Inferior parietal cortex (tissue), 1 donor: Measurements from ENCODE around the gene OR8B4.
"Not testable (repeated sequence)": the region's sequence is repeated elsewhere in the genome, so short reads cannot be mapped to it uniquely, and the experiment has no call there.

Experiments used
- DNase-seq: peaks from one replicate; pipeline ENCODE4 v3.0.0-alpha.2; 2016; ENCODE audit errors: extremely low spot score

The OR8B4 gene

GRCh38 chr11:124405581-124405980 lies 19.1 kb downstream of the OR8B4 start:
- no peak for DNase-seq

DNA sequence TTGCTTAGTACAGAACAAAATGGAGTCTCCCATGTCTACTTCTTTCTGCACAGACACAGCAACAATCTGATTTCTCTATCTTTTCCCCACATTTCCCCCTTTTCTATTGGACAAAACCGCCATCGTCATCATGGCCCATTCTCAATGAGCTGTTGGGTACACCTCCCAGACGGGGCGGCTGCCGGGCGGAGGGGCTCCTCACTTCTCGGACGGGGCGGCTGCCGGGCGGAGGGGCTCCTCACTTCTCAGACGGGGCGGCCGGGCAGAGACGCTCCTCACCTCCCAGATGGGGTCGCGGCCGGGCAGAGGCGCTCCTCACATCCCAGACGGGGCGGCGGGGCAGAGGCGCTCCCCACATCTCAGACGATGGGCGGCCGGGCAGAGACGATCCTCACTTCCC lies 21.5 kb downstream of the OR8B4 start:
- DNase-seq, result not testable (repeated sequence)

- DNase-seq, result peak; percentile 71
Measured at GRCh38 chr11:124402326-124402922, 22.2 kb downstream of the OR8B4 start.

GRCh38 chr11:124398924-124399323 lies 25.7 kb downstream of the OR8B4 start, which contains the start of gene OR8B3:
Gene OR8B3 (minus strand): TSS chr11:124399024. CDS start chr11:124397351, 1,673 bp downstream.
- DNase-seq, result no peak

DNA sequence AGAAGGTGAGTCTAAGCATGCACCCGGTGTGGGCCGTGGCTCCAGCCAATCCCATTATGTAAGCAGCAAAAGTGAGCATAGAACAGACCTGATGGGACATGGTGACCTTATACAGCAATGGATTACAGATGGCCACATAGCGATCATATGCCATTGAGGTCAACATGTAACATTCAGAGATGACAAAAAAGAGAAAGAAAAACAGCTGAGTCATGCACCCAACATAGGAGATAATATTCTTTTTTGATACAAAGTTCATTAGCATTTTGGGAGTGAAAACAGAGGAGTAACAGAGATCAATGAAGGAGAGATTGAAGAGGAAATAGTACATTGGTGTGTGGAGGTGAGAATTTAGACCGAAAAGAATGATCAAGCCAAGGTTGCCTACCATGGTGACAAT lies 27.8 kb downstream of the OR8B4 start:
- DNase-seq, result not testable (repeated sequence)

GRCh38 chr11:124394408-124394807 lies 30.3 kb downstream of the OR8B4 start:
- no peak for DNase-seq

- DNase-seq, result no peak
Measured at GRCh38 chr11:124384399-124384798, 40.3 kb downstream of the OR8B4 start, which contains the start of gene OR8B2. Gene OR8B2 (minus strand): TSS chr11:124384499. CDS start chr11:124383343, 1,156 bp downstream.

DNA sequence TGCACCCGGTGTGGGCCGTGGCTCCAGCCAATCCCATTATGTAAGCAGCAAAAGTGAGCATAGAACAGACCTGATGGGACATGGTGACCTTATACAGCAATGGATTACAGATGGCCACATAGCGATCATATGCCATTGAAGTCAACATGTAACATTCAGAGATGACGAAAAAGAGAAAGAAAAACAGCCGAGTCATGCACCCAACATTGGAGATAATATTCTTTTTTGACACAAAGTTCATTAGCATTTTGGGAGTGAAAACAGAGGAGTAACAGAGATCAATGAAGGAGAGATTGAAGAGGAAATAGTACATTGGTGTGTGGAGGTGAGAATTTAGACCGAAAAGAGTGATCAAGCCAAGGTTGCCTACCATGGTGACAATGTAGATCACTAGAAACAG lies 41.8 kb downstream of the OR8B4 start:
- not testable (repeated sequence) for DNase-seq

DNA sequence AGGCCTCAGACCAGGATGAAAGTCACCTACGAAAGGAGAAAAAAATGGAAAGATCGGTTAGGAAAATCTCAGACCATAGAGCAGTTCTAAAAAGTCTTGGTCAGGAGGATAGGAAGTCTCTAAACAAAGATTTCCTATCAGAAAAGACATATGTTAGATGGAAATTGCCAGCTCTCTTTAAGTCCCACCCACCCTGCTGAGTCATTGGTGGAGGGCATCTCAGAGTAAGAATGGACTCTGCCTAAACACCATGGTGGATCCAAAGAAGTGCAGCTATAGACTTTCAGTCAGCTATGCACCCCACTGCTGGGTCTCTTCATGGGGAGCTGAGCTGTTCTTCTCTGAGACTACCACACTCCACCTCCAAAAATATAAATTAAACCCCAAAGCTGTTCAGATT lies 44.1 kb downstream of the OR8B4 start:
- DNase-seq, result no peak

- no peak for DNase-seq
Measured at GRCh38 chr11:124376280-124376679, 48.4 kb downstream of the OR8B4 start.
